ENCODE results near the gene ADH7.
"Not testable (repeated sequence)": the region's sequence is repeated elsewhere in the genome, so short reads cannot be mapped to it uniquely, and the experiment has no call there.

Gene ADH7

DNA sequence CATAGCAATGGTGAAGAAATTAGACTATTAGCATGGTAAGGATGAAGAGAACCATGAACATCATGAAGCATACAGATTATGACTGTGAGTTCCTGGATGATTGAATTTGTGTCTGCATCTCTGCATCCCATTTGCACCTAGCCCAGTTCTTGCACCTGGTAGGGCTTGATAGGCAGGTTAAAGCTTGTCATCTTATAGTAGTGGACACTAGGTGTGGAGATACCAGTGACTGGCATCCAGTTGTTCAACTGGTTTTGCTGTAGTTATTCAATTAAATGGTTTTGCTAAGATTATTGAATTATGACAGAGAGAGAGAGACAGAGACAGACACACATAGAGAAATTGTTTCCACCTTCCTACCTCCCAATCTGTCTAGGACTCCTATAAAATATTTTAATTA is 5.0 kb downstream of the ADH7 start:
- TF ChIP-seq, protein P1, sequence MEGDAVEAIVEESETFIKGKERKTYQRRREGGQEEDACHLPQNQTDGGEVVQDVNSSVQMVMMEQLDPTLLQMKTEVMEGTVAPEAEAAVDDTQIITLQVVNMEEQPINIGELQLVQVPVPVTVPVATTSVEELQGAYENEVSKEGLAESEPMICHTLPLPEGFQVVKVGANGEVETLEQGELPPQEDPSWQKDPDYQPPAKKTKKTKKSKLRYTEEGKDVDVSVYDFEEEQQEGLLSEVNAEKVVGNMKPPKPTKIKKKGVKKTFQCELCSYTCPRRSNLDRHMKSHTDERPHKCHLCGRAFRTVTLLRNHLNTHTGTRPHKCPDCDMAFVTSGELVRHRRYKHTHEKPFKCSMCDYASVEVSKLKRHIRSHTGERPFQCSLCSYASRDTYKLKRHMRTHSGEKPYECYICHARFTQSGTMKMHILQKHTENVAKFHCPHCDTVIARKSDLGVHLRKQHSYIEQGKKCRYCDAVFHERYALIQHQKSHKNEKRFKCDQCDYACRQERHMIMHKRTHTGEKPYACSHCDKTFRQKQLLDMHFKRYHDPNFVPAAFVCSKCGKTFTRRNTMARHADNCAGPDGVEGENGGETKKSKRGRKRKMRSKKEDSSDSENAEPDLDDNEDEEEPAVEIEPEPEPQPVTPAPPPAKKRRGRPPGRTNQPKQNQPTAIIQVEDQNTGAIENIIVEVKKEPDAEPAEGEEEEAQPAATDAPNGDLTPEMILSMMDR (IDR thresholded peaks at IDR 0.05), result no peak
- no peak for DNase-seq (ENCODE audit: low spot score)
- H3K27ac ChIP-seq, result no peak overlapping the region
- H3K4me3 ChIP-seq, result no peak overlapping the region

DNA sequence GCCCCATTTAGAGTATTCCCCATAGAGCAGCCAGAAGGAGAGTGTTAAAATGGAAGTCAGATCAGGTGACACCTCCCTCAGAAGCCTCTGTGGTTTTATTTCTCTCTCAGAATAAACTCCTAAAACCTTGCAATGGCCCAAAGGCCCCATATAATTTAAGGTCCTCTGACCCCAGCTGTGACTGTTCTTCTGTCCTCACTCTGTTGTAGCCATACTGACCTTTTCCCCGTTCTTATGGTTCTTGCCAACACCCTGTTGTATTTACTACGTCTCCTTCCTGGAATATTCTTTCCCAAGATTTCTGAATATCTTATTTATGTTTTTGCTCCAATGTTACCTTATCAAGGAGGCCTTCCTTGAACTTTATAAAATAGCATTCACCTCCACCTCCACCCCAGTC is 18.0 kb downstream of the ADH7 start:
- H3K27ac ChIP-seq, result no peak overlapping the region
- H3K4me3 ChIP-seq, result no peak overlapping the region
- DNase-seq (ENCODE audit: low spot score), result no peak
- TF ChIP-seq, protein P1 (IDR thresholded peaks at IDR 0.05), result no peak

DNA sequence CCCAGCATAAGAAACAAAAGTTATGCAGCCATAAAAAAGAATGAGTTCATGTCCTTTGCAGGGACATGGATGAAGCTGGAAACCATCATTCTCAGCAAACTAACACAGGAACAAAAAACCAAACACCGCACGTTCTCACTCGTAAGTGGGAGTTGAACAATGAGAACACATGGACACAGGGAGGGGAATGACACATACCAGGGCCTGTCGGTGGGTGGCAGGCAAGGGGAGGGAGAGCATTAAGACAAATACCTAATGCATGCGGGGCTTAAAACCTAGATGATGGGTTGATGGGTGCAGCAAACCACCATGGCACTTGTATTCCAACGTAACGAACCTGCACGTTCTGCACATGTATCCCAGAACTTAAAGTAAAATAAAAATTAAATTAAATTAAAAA is 19.4 kb downstream of the ADH7 start:
- not testable (repeated sequence) for H3K27ac ChIP-seq; H3K4me3 ChIP-seq; DNase-seq (ENCODE audit: low spot score)

DNA sequence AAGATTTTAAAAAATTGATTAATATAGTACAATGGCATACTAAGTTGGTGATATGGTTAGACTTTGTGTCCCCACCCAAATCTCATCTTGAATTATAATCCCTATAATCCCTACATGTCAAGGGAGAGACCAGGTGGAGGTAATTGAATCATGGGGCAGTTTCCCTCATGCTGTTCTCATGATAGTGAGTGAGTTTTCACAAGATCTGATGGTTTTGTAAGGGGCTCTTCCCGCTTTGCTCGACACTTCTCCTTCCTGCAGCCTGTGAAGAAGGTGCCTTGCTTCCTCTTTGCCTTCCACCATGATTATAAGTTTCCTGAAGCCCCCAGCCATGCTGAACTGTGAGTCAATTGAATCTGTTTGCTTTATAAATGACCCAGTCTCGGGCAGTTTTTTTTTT is 20.2 kb downstream of the ADH7 start:
- not testable (repeated sequence) for DNase-seq (ENCODE audit: low spot score); H3K4me3 ChIP-seq; H3K27ac ChIP-seq

DNA sequence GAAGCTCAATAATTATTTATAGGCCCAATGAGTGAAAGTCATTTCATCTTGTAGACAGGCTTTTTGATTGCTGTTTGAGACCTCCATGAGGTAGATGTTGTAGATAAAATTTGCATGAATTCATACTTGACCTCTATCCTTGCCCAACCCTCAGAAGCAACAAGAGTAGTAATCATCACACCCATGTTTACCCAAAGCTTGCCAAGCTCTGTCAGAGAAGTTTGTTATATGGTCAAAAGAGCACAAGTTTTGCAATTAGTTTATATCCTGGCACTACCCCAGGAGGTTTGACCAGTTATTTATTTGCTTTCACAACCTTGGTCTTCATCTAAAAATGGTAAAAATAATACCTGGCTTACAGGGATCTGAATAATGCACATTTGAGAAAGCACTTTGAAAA is 20.7 kb downstream of the ADH7 start:
- TF ChIP-seq, protein P1 (IDR thresholded peaks at IDR 0.05), result no peak
- H3K4me3 ChIP-seq, result no peak overlapping the region
- no peak overlapping the region for H3K27ac ChIP-seq
- no peak for DNase-seq (ENCODE audit: low spot score)

DNA sequence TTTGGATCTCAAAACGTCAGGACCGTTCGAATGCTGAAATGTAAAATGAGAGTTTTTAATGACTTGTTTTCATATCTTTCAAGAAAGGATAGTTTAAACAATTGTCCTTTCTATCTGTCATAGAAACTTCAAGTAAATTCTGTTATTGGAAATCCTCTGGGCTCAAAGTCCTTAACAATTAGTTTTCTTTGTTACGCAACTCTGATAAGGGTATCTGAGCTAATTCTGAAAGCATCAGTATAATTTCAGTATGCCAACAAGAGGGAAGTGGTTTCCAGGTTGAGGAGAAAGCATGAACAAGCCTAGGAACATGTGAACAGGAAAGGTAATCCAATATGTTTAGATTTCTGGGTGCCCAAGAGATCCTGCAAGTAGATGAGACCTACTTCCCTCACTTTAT is 22.0 kb downstream of the ADH7 start:
- TF ChIP-seq, protein P1 (IDR thresholded peaks at IDR 0.05), result no peak
- no peak overlapping the region for H3K4me3 ChIP-seq
- H3K27ac ChIP-seq, result peak overlapping the region in 1 of 2 donors; percentile 3
- no peak for DNase-seq (ENCODE audit: low spot score)

DNA sequence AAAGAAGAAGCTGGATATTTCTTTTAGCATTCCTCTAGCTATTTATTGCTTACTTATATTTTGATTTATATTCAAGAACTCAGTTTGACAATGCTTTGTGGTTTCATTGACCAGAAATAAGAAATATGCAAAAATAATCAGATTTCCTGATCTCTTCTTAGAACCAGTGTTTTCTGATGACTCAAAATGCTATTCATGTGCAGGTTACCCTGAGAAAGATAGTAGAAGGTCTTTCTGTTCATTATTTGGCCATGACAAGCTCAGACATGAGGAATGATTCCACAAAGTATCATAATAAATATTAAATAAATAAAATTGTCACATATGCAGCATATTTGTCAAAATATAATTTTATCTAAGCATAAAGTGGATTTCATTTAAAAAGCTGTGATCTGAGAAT is 24.1 kb downstream of the ADH7 start:
- TF ChIP-seq, protein P1 (IDR thresholded peaks at IDR 0.05), result no peak
- H3K27ac ChIP-seq, result no peak overlapping the region
- no peak overlapping the region for H3K4me3 ChIP-seq
- no peak for DNase-seq (ENCODE audit: low spot score)

DNA sequence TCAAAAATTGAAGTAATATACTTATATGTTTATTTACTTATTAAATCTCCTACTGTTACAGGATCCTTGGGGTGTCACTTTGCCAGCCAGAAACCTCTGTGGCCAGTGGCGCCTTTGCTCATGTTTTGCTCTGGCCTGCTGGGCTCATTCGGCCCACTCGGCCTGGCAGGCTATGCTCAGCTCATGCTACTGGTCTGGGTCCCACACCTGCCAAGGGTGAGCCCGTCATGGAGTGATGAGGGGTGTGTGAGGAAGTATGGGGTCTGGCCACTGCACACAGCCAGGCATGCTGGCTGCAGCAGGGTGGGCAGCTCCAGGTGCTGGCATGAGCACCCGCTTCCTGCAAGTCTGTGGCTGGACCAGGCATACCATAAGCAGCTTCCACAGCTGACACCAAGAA is 25.1 kb downstream of the ADH7 start:
- no peak overlapping the region for H3K4me3 ChIP-seq
- no peak for DNase-seq (ENCODE audit: low spot score)
- TF ChIP-seq, protein P1 (IDR thresholded peaks at IDR 0.05), result no peak
- H3K27ac ChIP-seq, result no peak overlapping the region
